Cerebellar cortex (tissue), 1 donor: ENCODE data around the gene RAC3.

Experiments
- DNase-seq: peaks from one replicate; pipeline ENCODE4 v3.0.0-alpha.2; 2015; ENCODE audit warnings: low spot score

Gene RAC3

DNA sequence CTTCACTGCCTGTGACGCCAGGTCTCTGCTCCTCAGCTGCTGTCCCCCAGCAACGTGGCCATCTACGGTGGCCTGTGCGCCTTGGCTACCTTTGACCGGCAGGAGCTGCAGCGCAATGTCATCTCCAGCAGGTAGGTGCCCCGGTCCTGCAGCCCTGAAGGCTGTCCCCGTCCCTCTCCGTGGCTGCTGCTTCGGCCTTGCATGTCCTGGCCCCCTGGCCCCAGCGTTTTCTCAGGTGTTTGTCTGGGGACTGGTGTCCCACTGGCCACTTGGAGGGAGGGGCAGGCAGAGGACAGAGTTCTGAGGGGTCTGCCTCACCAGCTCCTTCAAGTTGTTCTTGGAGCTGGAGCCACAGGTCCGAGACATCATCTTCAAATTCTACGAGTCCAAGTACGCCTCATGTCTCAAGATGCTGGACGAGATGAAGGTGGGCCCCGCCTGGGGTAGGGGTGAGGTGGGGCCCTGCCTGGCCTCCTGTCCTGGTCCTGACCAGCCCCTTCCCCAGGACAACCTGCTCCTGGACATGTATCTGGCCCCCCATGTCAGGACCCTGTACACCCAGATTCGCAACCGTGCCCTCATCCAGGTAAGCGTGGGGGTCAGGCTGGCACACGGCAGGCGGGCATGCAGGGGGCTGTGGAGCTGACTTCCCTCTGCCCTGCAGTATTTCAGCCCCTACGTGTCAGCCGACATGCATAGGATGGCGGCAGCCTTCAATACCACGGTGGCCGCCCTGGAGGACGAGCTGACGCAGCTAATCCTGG, 24.7 kb downstream of the RAC3 start:
- DNase-seq, result no peak

DNA sequence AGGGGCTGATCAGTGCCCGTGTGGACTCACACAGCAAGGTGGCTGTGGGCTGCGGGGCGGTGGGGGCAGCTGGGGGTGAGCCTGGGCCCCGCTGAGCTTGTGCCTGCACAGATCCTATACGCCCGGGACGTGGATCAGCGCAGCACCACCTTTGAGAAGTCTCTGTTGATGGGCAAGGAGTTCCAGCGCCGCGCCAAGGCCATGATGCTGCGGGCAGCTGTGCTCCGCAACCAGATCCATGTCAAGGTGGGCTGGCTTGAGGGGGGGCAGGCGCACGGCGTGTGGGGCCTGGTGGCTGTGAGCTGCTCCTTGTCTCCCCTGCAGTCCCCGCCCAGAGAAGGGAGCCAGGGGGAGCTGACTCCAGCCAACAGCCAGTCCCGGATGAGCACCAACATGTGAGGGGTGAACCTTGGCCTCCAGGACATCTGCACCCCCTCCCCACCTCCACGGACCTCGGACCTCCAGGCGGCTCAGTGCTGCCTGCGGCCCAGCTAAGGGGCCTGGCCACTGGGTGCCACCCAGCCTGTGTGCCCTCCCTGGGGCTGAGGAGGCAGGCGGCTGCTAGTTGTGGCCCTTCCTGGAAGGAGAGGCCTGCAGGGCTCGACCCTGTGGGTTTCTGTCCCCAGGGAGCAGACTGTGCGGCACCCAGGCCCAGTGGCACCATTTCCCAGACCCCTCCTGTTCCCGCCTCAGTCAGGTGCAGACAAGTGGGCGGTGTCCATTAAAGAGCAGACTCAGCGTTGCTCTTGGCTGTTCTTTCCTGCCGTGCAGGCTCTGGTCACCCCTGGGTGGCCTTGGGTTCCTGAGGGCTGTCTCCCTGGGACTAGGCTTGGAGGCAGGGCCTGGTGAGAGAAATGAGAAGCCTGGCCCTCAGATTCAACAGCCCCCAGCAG, 25.5 kb downstream of the RAC3 start:
- DNase-seq, result no peak

DNA sequence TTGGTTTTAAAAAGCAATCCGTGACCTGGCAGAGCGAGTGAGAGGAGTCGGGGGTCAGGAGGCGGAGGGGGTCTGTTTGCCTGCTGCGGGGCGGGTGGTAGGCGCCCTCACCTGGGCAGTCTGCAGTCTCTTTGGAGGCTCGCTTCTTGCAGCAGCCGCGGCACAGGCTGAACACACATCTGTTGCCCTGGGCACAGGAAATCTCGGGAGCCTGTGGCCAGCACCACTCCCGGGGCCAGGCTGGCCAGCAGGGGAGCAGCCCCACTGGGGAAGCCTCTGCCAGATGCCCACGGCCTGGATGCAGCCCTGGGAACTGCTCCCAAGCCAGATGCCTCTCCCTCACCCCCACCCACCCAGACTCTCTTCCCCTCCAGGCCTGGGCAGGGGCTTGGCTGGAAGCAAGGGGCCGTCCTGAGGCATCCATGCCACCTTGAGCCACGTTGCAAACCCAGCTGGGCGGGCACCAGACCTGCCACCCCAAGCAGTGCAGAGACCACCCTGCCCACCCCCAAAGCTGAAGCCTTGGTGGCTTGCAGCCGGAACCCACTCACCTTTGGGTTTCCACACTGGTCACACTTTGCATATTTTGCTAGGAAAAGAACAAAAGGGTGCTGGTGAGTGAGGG, 26.9 kb downstream of the RAC3 start:
- no peak for DNase-seq

- DNase-seq, result no peak
Measured at GRCh38 chr17:82058855-82059249, 27.4 kb downstream of the RAC3 start.

DNA sequence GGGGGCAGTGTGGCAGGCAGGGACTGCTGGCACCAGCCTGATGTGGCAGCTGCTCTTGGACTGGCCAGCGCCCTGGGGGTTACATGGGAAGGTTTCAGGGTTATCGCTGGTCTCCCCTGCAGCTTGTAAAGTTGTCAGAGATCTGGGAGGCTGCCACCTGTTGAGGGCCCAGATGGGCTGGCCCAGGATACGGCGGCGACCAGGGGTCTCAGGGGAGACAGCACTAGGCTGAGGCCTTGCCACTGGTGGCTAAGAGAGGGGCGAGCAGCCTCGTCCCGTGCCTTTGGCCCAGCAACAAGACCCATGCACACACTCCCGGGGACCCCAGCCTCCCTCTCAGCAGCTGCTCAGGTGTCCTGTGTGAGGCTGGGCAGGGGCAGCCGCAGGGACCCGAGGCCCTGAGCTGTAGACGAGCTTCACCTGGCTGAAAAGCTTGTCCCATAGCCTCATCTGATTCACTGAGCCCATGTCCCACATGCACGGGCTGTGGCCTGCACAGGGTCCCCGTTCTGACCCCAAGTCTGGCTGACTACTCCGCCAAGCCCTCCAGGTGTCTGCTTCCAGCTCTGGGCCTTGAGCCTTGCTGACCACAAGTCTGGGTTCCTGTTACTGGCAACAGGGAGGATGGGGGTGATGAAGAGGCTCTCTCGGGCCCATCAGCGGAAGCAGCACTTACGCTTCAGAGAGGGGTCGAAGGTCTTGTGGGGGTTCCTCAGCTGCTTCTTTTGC, 28.0 kb downstream of the RAC3 start:
- no peak for DNase-seq

GRCh38 chr17:82060001-82060380, 28.5 kb downstream of the RAC3 start:
- no peak for DNase-seq

DNA sequence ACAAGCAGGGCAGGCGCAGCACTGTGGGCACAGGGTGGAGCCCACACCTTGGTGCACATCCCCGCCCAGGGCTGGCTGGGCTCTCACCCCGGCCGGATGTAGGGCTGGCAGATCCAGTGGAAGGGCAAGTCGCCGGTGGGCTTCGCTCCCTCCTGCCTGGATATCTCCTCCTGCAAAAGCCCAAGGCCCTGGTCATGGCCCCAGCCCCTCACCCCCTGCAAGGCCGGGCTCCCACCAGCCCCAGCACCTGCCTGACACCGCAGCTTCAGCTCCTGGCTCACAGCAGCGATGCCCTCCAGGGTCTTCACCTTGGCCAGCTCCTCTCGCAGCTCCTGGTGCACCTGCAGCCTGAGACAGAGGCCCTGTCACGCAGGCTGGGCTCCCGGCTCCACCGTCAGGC, 29.1 kb downstream of the RAC3 start:
- DNase-seq, result no peak

DNA sequence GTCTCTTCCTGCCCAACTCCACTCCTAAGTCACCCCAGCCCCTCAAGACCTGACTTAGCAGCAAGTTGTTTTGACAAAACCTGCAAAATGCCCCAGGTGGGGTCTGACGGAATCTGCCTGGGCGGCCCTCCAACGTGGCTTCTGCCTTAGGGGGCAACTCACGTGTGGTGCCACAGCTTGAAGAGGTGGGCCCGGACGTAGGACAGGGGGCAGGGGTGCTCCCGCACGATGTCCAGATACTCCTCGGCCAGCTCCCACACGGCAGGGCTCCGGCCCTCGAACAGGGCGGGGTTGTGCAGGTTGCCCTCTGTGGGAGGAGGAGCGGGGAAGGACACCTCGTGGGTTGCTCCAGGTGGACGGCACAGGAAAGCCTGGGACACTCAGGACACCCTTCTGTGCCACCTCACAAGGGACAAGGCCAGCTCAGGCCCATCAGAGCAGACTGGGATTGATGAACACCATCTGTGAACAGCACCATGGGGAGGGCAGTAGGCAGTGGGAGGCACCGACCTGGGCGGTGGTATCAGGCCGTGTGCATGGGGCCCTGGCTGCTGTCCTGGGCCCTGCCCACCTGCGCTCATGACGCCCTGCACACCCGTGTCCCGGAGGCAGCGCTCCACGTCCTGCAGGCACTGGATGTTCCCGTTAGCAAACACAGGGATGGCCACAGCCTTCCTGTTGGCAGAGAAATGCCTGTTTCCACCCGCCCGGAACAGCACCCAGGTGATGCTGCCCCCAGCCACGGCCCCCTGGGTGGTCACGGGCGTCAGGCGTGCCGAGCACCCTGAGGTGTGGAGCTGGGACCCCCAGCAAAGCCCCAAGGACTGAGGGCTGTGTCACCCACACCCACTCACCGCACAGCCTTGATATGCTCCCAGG, 29.8 kb downstream of the RAC3 start:
- DNase-seq, result no peak

DNA sequence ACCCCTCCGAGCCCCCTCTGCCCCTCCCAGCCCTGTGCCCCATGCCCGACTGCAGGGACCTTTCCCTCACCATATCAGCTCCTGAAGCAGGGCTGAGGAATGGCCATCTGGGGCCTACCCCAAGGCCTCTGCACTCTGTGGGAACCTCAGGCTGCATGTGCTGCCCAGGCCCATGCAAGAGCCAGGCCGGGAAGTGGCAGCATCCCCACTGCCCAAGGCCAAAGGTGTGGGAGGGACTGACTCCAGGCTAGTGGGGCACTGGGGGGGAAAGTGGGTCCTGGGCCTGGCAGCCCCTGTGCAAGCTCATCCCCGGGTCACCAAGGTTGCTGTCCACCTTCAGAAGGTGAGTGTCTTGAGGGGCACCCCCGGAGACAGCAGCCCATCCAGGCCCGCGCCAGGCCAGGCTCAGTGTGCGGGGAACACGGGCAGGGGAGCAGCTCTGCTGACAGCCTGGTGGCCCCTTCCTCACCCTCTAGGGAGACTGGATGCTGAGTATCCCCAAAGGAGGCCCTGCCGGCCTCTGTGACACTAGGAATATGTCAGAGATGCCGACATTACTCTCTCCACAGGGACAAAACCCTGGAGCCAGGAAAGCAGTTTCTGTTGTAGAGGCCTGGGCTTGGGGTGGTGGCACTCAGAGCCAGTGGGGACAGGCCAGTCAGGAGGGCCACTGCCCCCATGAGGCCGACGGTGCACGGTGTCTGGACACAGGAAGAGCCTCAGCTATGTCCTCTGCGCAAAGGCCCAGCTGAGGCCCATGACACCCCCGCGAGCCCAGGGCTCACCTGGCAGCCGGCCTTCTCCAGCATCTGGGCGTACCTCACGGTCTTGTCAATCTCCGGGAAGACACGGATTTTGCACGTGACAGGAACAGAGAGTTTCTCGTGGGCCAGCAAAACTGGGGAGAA, 30.9 kb downstream of the RAC3 start:
- no peak for DNase-seq

GRCh38 chr17:82062984-82063368, 31.5 kb downstream of the RAC3 start:
- no peak for DNase-seq

GRCh38 chr17:82063424-82064415, 32.2 kb downstream of the RAC3 start:
- DNase-seq, result no peak

- DNase-seq, result no peak
Measured at GRCh38 chr17:82064433-82065192, 33.1 kb downstream of the RAC3 start.

- DNase-seq, result no peak
Measured at GRCh38 chr17:82065193-82065637, 33.7 kb downstream of the RAC3 start.

GRCh38 chr17:82065638-82066303, 34.3 kb downstream of the RAC3 start, which contains the start of gene DUS1L:
DUS1L (minus strand) TSS chr17:82065804; CDS start chr17:82065059, 745 bp downstream.
- no peak for DNase-seq

DNA sequence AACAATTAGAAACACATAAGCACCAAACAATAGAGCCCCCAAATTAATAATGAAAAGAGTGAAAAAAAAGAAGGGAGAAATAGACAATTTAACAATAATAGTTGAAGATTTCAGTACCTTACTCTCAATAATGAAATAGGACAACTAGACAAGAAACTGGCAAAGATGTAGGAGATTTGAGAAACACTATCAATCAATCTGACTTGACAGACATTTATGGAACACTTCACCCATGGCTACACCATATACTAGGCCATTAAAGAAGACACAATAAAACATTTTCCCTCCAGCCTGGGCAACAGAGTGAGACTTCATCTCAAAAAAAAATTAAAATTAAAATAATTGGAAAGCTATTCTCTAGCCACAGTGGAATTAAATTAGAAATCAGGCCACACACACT, 39.1 kb downstream of the RAC3 start:
- no peak for DNase-seq

- no peak for DNase-seq
Measured at GRCh38 chr17:82072827-82073226, 41.3 kb downstream of the RAC3 start.

GRCh38 chr17:82073446-82073845, 42.0 kb downstream of the RAC3 start:
- no peak for DNase-seq
